ENCODE measurements around the gene ZDHHC22. TPM values are rescaled to one million over a fixed set of nuclear protein-coding genes. Genes with fewer than 3 reads are reported as not detected.

ZDHHC22 gene
- total RNA-seq, 1 donor: not detected

DNA sequence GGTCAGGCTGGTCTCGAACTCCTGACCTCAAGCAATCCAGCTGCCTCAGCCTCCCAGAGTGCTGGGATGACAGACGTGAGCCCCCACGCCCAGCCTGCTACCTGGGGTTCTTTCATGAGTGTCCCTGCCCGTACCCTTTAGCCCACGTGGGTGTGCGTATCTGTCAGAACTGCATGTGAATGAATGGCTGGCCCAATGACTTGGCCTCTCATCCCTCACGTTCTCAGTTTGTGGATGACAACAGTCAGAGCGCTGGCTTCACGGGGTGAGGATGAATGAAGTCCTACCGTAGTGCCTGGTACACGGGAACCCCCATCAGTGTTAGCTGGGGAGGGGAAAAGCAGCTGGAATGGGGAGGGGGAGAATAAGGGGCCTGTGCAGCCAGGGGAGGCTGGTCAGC lies 16.1 kb upstream of the ZDHHC22 start:
- no peak overlapping the region for H2AFZ ChIP-seq (ENCODE audit: low read length)
- no peak overlapping the region for H3K27ac ChIP-seq (ENCODE audit: low read depth, low read length)
- no peaks in the 10 kb centered on the region for H4K20me1 ChIP-seq (ENCODE audit: insufficient read depth, low read length)
- H3K79me2 ChIP-seq (ENCODE audit: insufficient read depth, low read length): no peaks in the 10 kb centered on the region
- no peak overlapping the region for H3K4me2 ChIP-seq (ENCODE audit: insufficient read depth, low read length)
- peaks cover 18% of the 10 kb centered on the region for H3K27me3 ChIP-seq (ENCODE audit: insufficient read depth, low read length)
- TF ChIP-seq CTCF (IDR thresholded peaks at IDR 0.05; ENCODE audit: extremely low read depth, low read depth, low read length): no peak
- H3K9me3 ChIP-seq (ENCODE audit: low read depth, low read length): no peaks in the 10 kb centered on the region
- no peak overlapping the region for H3K4me3 ChIP-seq (ENCODE audit: insufficient read depth, low read length)
- H3K4me1 ChIP-seq (ENCODE audit: insufficient read depth, low read length): peaks cover 3% of the 10 kb centered on the region
- H3K36me3 ChIP-seq (ENCODE audit: insufficient read depth, low read length): no peaks in the 10 kb centered on the region
- no peak for DNase-seq (ENCODE audit: insufficient read length, low spot score, missing footprints)

- DNase-seq (ENCODE audit: insufficient read length, low spot score, missing footprints): peak; percentile 2
- no peak for TF ChIP-seq CTCF (IDR thresholded peaks at IDR 0.05; ENCODE audit: extremely low read depth, low read depth, low read length)
These were observed 13.5 kb upstream of the ZDHHC22 start for GRCh38 chr14:77155083-77155482.

DNA sequence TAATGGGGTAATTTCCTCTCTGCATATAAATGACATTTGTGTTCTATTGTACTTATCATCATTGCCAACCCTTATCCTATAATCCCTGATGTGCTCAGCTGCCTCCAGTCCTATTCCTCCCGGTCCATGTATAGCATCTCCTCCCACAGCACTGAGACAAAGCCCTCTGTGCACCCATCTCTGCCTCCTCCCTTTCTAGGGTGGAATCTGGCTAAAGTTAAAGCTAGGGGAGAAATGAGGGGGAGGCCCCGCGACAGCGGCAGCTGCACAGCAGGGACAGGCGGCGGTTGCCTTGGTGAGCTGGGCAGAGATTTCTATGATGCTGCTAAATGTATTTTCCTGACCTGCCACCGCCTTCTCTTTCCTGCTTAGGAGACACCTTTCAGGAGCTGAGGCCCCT lies 12.8 kb upstream of the ZDHHC22 start:
- Histone ChIP-seq H3K4me1 (ENCODE audit: insufficient read depth, low read length) (peaks cover 3% of the 10 kb centered on the region), H3K79me2 (ENCODE audit: insufficient read depth, low read length) (no peaks in the 10 kb centered on the region), H3K27me3 (ENCODE audit: insufficient read depth, low read length) (peaks cover 18% of the 10 kb centered on the region), H3K36me3 (ENCODE audit: insufficient read depth, low read length) (no peaks in the 10 kb centered on the region), H3K4me2 (ENCODE audit: insufficient read depth, low read length) (no peak overlapping the region), H2AFZ (ENCODE audit: low read length) (no peak overlapping the region), H4K20me1 (ENCODE audit: insufficient read depth, low read length) (no peaks in the 10 kb centered on the region), H3K9me3 (ENCODE audit: low read depth, low read length) (no peaks in the 10 kb centered on the region), H3K4me3 (ENCODE audit: insufficient read depth, low read length) (no peak overlapping the region), H3K27ac (ENCODE audit: low read depth, low read length) (no peak overlapping the region)
- DNase-seq (ENCODE audit: insufficient read length, low spot score, missing footprints): peak; percentile 17
- no peak for TF ChIP-seq CTCF (IDR thresholded peaks at IDR 0.05; ENCODE audit: extremely low read depth, low read depth, low read length)

More at GRCh38 chr14:77155083-77155482, 13.5 kb upstream of the ZDHHC22 start:
- no peak overlapping the region for H2AFZ ChIP-seq (ENCODE audit: low read length)
- peaks cover 18% of the 10 kb centered on the region for H3K27me3 ChIP-seq (ENCODE audit: insufficient read depth, low read length)
- H3K4me3 ChIP-seq (ENCODE audit: insufficient read depth, low read length): no peak overlapping the region
- H3K9me3 ChIP-seq (ENCODE audit: low read depth, low read length): no peaks in the 10 kb centered on the region
- H3K79me2 ChIP-seq (ENCODE audit: insufficient read depth, low read length): no peaks in the 10 kb centered on the region
- no peak overlapping the region for H3K4me2 ChIP-seq (ENCODE audit: insufficient read depth, low read length)
- no peaks in the 10 kb centered on the region for H4K20me1 ChIP-seq (ENCODE audit: insufficient read depth, low read length)
- H3K27ac ChIP-seq (ENCODE audit: low read depth, low read length): no peak overlapping the region
- no peaks in the 10 kb centered on the region for H3K36me3 ChIP-seq (ENCODE audit: insufficient read depth, low read length)
- H3K4me1 ChIP-seq (ENCODE audit: insufficient read depth, low read length): peaks cover 3% of the 10 kb centered on the region

DNA sequence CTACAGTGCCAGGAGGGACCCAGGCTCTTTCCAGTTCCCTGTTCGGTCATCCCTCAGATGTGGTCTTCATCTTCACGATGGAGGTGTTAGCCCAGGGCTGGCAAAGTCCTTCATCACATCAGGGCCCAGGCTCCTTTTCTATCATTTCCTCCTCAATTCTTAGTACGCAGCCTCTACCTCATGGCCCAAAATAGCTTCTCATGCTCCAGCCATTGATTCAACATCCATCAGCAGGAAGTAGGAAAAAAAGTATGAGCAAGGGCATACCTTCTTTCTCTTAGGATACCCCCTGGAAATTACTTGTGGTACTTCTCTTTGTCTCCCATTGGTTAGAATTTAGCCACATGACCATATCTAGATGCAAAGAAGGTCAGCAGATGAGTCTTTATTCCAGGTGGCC lies 12.2 kb upstream of the ZDHHC22 start:
- H3K4me3 ChIP-seq (ENCODE audit: insufficient read depth, low read length): no peak overlapping the region
- H2AFZ ChIP-seq (ENCODE audit: low read length): no peak overlapping the region
- no peak for DNase-seq (ENCODE audit: insufficient read length, low spot score, missing footprints)
- no peaks in the 10 kb centered on the region for H3K9me3 ChIP-seq (ENCODE audit: low read depth, low read length)
- no peaks in the 10 kb centered on the region for H3K79me2 ChIP-seq (ENCODE audit: insufficient read depth, low read length)
- H3K27ac ChIP-seq (ENCODE audit: low read depth, low read length): no peak overlapping the region
- no peak for TF ChIP-seq CTCF (IDR thresholded peaks at IDR 0.05; ENCODE audit: extremely low read depth, low read depth, low read length)
- H3K4me1 ChIP-seq (ENCODE audit: insufficient read depth, low read length): peaks cover 3% of the 10 kb centered on the region
- H4K20me1 ChIP-seq (ENCODE audit: insufficient read depth, low read length): no peaks in the 10 kb centered on the region
- H3K27me3 ChIP-seq (ENCODE audit: insufficient read depth, low read length): peaks cover 18% of the 10 kb centered on the region
- no peaks in the 10 kb centered on the region for H3K36me3 ChIP-seq (ENCODE audit: insufficient read depth, low read length)
- no peak overlapping the region for H3K4me2 ChIP-seq (ENCODE audit: insufficient read depth, low read length)

Measured in osteoblast (primary cell).